NCI-H2029 treated with DMSO at 0.1 percent for 48 hours (cell line): Measurements from ENCODE around the gene DELE1.

ENCODE experiments used
- DNase-seq: peaks from one replicate; lab custom pipeline; 2025; lab: John Stamatoyannopoulos, UW

DELE1 gene

GRCh38 chr5:141923448-141924313, at the start of gene DELE1:
Gene DELE1, plus strand, starts transcription at chr5:141923871. Its CDS starts 71 bp downstream, at chr5:141923942.
- DNase-seq, result peak; percentile 82

DNA sequence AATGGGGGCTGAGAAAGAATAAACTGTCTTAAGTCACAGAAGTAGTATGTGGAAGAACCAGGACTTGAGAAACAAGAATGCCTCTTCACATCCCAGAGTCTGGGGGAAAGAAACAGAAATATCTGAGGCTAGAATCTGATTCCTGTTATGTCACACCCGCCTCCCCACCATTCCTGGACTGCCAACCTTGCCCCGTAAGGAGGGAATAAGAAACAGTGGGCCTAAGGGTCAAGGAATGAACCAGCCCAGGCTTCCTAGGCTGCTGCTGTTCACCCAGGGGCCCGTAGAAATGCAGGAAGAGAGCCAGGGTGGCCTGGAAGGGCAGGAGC, 49.8 kb upstream of the DELE1 start:
- DNase-seq, result no peak

- DNase-seq, result no peak
These were observed 49.3 kb upstream of the DELE1 start for GRCh38 chr5:141874262-141874964.

DNA sequence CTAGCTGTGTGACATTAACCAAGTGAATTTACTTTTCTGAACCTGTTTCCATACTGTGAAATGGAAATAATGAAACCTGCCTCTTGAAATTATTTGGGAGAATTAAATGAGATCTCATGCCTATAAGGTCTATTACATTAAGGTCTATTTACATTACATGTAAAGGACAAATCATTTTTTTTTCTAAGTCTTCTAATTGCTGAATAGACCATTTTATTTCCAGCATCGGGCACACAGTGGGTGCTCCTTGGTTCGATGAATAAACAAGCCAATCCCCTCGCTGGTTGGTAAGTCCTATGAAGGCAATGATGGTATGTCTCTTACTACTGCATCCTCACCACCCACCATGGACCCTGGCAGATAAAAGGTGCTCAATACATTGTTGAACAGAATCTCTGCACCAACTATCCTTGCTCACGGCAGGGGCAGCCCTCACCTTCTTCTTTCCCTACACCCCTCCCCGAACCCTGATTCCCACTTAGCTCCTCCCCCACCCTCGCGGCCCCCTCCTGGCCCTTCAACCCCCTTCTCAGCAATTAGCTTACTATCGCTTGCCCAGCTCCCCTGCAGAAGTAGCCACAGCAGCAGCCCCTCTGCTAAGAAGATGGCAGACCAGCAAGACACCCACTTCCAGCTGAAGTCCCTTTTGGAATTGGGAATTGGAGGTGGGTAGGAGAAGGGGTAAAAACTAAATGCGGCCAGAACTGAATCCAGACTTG, 48.5 kb upstream of the DELE1 start:
- no peak for DNase-seq

DNA sequence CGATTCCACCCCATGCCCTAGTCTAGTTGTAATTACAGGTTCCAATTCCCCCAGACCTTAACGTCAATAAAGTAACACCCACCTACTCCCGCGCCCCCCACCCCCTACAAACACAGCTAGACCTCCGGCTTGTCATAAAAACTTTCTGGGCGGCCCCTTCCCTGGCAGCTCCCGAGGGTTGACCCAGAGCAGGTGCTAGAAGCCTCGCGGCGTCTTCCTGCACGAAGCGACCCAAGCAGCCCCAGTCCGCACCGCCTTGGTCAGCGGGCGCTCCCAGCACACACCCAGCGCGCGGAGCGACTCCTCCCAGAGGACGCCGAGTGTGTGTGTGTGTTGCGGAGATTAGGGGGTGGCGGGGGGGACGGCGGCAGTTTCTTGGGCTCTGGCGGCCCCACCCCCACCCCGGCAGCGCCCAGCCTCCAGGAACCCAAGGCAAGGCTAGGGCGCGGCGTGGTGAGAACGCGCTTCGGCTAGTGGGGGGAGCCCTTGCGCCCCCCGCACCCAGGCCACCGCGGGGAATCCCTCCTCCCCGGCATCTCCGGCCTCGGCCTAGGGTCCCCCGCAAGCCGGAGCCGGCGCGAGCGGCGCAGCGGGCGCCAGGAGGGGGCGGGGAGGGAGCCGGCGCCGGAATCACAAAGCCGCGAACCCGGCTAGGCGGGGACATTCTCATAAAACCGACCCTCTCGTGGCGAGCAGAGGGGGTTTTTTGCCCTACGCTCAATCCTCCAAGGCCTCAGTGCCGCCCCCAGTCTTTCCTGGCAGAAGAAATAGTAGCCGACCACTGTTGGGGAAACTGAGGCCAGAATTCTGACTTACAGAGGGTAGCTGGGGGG, 47.7 kb upstream of the DELE1 start:
- DNase-seq, result no peak

DNA sequence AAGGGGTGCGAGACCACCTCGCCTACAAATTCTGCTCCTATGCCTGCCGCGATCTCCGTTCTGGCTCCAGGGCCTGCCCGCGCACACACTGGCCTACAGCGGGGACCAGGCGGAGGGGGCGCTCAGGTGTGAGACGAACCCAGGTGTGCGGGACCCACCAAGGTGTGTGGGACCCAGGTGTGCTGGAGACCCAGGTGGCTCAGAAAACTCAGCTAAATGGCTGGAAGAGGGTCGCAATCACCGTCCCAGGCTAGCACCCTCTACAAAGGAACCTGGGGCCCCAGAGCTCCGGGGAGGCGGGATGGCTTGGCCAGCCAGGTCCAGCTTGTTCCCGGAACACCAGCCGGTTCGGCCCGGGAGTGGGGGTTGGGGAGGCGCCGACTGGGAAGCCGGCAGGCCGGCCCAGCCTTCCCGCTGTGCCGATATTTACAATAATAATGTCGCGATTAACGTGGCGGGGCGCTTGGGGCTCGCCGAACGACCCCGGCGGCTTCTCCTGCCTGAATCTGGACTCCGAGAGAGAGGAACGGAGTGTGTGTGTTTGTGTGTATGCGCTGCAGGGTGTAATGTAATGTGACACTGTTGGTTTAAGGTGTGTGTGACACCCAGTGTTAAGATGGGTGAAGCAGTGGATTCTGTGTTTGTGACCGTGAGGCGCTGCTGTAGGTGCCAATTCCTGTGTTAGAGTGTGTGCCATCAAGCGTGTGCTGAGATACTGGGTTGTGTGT, 46.9 kb upstream of the DELE1 start:
- peak; percentile 60 for DNase-seq

DNA sequence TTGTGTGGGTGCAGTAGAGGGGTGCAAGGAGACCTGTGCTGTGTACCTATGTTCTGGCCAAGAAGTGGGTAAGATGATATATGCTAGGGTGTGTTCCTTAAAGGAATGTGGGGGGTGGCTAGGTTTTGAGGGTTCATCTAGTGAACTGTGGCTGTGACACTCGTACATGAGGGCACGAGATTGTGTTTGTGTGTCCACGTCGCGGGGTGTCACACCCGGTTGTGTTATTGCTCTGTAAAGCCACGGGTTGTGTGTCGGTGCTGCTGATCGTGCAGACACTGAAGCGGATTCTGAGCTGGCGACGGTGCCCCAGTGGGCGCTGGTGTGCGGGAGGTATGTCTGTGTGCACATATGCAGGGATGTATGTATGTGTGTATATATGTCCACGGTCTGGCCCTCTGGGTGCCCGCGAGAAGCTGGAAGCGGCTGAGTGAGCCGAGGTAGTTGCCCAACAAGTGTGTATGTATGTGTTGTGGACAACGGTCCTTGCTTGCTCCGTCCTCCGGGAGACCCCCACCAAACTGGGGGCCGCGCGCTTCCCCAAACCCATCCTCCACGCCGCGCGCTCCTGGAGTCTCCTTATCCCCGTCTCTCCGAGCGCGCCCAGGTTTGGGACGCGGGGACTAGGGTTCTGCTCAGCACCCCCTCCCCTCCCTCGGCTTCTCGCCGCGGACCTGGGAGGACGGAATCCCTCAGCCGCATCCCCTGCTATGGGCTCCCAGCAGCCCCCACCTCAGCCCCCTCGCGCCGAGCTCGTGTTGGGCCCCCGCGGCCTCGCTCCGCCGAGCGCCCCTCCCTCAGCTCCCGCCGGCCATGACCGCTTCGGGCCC, 46.1 kb upstream of the DELE1 start:
- no peak for DNase-seq

- no peak for DNase-seq
These were observed 45.4 kb upstream of the DELE1 start, which contains the start of gene PCDH1 for GRCh38 chr5:141878186-141878710. Gene PCDH1, minus strand, starts transcription at chr5:141878410. Its CDS starts 148 bp downstream, at chr5:141878262.

GRCh38 chr5:141878711-141879425, 44.8 kb upstream of the DELE1 start:
- DNase-seq, result peak; percentile 76

DNA sequence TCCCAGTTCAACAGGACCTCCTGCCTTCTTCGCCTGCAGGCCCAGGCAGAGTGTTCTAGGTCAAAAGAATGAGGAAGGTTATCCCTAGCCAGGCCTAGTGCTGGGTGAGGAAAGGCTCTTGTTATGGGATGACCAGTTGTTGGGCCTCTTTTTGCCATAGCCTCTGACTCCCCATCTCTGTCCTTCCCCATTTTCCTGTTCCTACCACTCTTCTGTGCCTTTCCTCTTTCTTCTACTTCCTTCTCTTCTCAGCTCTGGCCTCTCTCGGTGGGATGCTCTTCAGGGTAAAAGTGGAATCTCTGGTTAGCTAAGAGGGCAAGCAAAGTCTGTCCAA, 44.3 kb upstream of the DELE1 start:
- no peak for DNase-seq

DNA sequence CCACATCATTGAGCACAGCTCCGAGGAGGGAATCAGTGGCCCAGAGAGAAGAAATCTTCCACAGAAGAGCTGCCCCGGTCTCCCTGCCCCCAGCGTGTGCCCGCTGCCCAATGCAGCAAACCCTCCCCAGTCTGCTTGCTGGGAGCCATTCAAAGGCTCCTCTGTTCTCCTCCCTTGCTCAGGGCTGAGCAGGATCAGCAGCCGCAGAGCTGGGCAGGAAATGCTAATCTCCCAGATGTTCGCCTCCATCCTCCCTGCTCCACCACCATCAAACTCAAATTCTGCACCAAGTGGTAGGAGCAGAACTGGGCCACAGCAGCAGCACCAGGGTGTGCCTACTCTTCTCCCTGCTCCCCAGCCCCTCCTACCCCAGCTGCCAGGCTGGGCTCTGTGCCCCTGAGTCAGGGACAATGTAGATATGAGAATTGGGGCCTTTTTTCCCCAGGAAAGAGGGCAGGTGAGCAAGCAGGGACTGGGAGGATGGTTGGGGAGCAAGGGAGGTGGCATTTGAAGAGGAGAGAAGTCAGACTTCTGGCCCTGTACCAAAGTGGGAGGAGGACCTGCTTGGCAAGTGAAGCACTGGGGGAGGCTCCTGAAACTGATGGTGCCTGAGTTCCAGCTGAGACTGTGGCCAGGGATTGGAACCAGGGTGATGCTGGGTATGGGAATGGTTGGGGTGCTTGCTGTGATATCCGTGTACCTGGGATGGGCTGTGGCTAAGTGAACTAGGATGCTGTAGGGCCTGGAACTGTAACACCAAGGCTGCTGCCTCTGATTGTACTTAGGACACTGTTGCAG, 43.5 kb upstream of the DELE1 start:
- DNase-seq, result no peak

DNA sequence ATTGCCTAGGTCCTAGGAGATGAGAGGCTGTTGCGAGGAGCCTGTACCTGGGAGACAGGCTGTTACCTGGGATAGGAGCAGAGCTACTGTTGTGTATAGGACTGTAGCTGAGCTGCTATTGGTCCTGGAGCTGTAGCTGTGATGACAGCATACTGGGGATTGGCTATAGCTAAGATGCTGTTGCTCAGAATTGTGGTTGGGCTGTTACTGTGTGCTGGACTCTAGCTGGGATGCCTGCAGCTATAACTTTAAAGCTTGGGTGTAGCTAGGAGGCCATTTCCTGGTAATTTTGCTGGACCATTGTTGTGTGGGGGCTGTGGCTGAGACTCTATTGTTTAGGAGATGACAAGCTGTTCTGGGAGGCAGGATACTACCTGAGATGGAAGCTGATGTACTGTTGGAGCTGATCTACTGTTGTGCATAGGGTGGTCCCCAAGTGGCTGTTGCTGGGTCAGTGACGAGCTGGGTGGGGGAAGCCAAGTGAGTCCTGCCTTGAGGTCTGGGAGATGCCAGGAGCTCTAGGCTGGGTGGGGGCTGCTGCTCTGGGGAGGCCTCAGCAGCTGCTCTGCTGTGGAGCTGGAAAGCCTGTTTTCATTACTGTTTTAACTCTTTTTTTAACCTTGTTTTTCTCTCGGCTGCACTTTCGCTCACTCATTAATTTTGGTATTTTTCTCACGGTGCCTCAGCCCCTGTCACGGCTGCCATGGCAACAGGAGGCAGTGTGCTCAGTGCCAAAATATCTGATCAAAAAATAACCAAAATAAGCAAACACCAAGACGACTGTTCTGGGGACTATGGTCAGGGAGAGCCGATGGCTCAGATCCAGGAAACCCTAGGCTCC, 42.5 kb upstream of the DELE1 start:
- DNase-seq, result no peak

- DNase-seq, result no peak
These were observed 41.8 kb upstream of the DELE1 start for GRCh38 chr5:141881886-141882285.

DNA sequence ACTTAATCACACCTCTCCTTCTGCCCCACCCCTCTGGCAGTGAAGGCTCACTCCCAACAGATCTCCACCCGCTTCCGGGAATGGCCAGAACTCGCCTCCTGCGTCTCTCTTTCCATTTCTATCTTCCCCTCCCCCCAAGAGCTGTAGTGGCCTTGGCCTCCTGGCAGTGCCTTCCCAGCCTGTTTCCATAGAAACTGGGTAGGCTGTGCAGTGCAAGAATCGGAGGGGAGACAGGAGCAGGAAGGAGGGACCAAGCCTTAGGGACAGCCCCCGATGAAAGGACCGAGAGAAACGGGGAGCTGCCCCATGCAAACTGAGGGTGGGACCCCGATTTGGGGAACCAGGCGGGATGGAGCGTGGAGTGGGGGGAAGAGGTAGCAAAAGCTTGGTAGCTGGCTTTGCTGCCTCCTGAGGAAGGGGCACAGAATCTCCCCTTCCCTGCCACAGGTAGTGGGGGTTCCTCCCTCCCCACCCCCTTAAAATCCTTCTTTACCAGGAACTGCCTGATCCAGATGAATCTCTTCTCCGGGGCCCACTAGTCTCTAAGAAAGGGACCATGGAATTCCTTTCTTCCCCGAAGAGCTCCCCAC, 41.0 kb upstream of the DELE1 start:
- no peak for DNase-seq

DNA sequence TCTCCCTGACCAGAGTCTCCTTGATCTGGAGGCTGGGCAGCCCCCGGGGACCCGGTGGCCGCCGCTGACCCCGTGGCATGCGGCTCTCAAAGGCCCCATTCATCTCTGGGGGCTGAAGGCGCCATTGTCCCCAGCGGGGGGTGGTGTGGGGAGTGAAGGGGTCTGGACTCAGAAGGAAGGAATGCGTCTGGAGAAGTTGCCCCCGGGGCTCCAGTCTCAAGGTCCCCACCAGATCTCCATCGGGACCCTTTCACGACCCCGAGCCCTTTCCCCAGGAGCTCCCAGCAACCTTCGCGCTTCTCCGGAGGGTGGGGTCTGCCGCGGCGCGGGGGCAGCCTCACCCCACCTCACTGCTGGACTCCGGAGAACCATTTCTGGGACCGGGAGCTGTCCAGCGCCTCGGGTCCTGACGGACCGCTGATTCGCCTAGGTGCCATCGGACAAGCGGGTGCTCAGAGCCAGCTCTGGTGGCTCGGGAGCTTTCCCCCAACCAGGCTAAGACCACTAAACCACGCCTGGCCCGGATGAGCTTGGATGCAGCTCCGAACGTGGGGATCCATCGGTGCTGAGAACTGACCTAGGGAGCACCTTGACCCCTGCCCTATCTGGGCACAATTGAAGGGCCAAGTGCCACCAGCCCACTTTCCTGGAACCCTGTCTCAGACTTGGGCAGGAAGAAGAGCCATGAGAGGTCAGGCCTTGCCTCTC, 40.3 kb upstream of the DELE1 start:
- DNase-seq, result no peak

- DNase-seq, result no peak
These were observed 39.8 kb upstream of the DELE1 start for GRCh38 chr5:141883892-141884318.
